NB4 (cell line): Measurements from ENCODE around the gene ARHGEF7.

Experiments used
- MYC ChIP-seq: IDR thresholded peaks from 2 replicates; pipeline ENCODE4 v1.6.1; 2011; ENCODE audit warnings: low read depth, low read length
- POLR2A ChIP-seq: IDR thresholded peaks from 2 replicates; pipeline ENCODE4 v1.6.1; 2011; ENCODE audit warnings: mild to moderate bottlenecking; ENCODE audit not compliant: insufficient read length; ENCODE audit errors: extremely low read depth
- TF ChIP-seq, protein P1 (sequence below): IDR thresholded peaks from one replicate; pipeline ENCODE4 v1.5.1; 2012; ENCODE audit warnings: low read depth, low read length
- TF ChIP-seq, protein P2 (sequence below): IDR thresholded peaks from 2 replicates; pipeline ENCODE4 v1.6.1; 2011; ENCODE audit warnings: low read depth, low read length

GRCh38 chr13:111346101-111346680, 231.1 kb downstream of the ARHGEF7 start:
- TF ChIP-seq, protein P1, sequence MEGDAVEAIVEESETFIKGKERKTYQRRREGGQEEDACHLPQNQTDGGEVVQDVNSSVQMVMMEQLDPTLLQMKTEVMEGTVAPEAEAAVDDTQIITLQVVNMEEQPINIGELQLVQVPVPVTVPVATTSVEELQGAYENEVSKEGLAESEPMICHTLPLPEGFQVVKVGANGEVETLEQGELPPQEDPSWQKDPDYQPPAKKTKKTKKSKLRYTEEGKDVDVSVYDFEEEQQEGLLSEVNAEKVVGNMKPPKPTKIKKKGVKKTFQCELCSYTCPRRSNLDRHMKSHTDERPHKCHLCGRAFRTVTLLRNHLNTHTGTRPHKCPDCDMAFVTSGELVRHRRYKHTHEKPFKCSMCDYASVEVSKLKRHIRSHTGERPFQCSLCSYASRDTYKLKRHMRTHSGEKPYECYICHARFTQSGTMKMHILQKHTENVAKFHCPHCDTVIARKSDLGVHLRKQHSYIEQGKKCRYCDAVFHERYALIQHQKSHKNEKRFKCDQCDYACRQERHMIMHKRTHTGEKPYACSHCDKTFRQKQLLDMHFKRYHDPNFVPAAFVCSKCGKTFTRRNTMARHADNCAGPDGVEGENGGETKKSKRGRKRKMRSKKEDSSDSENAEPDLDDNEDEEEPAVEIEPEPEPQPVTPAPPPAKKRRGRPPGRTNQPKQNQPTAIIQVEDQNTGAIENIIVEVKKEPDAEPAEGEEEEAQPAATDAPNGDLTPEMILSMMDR: no peak
- TF ChIP-seq, protein P2, sequence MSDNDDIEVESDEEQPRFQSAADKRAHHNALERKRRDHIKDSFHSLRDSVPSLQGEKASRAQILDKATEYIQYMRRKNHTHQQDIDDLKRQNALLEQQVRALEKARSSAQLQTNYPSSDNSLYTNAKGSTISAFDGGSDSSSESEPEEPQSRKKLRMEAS: no peak
- TF ChIP-seq POLR2A: no peak
- no peak for TF ChIP-seq MYC
